Hepatocyte (in vitro differentiated cells): ENCODE data around the gene NUDT5.

ENCODE experiments used
- CTCF ChIP-seq: fragments of 200-600 bp; sonication (generic); IDR thresholded peaks from 2 replicates; pipeline ENCODE4 v1.5.1; 2016; ENCODE audit warnings: antibody characterized with exemption, mild to moderate bottlenecking; ENCODE audit not compliant: poor library complexity
- EZH2phosphoT487 ChIP-seq: fragments of 200-600 bp; sonication (generic); IDR thresholded peaks from one replicate; pipeline ENCODE4 v1.6.1; 2018; ENCODE audit warnings: antibody characterized with exemption, mild to moderate bottlenecking, low read depth, moderate library complexity; ENCODE audit not compliant: unreplicated experiment, severe bottlenecking

DNA sequence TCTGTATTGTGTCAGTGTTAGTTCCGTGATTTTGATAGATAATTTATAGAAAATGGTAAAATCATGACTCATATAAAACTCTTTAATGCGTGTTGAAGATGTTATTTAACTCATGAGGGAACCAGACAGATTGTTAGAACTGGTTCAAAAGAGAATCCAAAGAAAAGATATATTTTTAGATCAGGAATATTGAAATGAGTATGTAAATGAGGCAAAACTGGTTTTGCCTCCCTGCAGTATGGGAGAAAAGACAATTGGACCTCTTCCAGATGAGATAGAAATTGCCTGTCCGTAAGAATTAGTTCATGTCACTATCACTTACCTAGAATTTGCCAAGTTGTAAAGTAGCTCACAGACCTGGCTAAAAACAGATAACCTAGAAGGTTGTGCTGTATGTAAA is 17.9 kb upstream of the NUDT5 start:
- TF ChIP-seq CTCF: no peak
- no peak for TF ChIP-seq EZH2phosphoT487
